Measurements from ENCODE around the gene GAS5. TPM values are rescaled to one million over a fixed set of nuclear protein-coding genes. Genes with fewer than 3 reads are reported as not detected.

GAS5 gene
- total RNA-seq, 1 experiment from 2014 or later = 798 TPM

DNA sequence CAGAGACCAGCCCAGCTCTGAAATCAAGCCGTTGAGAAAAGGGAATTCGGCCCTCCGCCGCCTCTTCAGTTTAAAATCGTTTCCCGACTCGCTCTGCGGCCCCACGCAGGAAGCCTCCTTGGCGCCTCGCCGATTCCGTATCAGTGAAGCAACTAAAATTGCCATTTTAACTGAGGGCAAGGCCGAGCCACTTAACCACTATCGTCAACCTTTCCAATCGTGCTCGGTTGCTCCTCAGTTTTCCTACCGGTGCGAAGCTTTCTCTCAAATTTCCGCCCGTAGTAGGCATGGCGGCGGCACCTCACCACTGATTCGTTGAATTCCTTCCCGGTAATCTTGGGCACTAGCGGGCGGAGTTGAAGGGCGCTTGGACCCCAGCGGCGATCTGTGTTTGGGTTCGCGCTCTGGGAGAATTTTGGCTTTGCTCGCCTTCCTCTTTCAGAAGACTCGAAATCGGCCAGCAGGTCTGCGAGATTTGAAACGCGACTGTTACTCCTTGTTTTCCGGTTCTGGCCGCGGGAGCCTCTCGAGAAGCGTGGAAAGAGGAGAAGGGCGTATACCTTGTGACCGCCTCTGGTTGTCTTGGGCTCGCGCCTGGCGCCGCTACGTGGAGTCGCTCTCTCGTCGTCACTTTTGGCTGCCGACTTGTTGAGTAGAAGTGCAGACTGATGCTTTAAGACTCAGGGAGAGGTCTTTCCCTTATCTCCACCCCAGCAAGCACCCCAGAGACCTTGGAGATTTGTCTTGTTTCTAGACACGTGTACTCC is 43.3 kb downstream of the GAS5 start, which contains the start of the genes CENPL and DARS2:
Gene CENPL, minus strand, starts transcription at position 569 of the 767 bp plus-strand sequence. CDS start 13,584 bp downstream, outside the sequence.
Gene DARS2, plus strand, starts transcription at position 359 of the 767 bp plus-strand sequence. CDS start 557 bp downstream, outside the sequence.
- RAD21 ChIA-PET (ENCODE audit: low non-redundant PET in 1 of 2, low total read pairs in 2 of 2, uncharacterized antibody in 2 of 2, unreplicated experiment in 2 of 2) = interaction anchor here in 1 of 2 experiments (1.2 kb wide), 1 partner anchor 395 kb away, joined by 4 read pairs; no protein-coding TSS in a partner anchor
- Histone ChIP-seq H3K9me3 (ENCODE audit: control insufficient read depth in 1 of 2, insufficient read depth in 1 of 2, low read depth in 1 of 2, low read length in 2 of 2) (no peaks in the 10 kb centered on the region), H3K9me2 (ENCODE audit: insufficient read depth) (no peaks in the 10 kb centered on the region), H2AFZ (ENCODE audit: low read depth, low read length, poor library complexity, severe bottlenecking) (peak within 1 kb of the TSS; percentile 33), H3K27me3 (ENCODE audit: insufficient read depth, low read length) (no peaks in the 10 kb centered on the region), H4K20me1 (ENCODE audit: insufficient read depth) (no peaks in the 10 kb centered on the region), H3K79me2 (ENCODE audit: insufficient read depth, low read length) (peaks cover 46% of the 10 kb centered on the region), H3K4me2 (ENCODE audit: low read length) (peak within 1 kb of the TSS; percentile 94), H3K36me3 (ENCODE audit: control insufficient read depth in 1 of 2, insufficient read depth in 2 of 2, low read length in 2 of 2) (peaks cover 0 to 3% of the 10 kb centered on the region in 2 experiments; a peak in 2 of 4 replicates), H3K27ac (ENCODE audit: low read depth, low read length) (peak within 1 kb of the TSS; percentile 82), H3K4me3 (replicated peaks in 1 of 2; ENCODE audit: low read depth in 1 of 2, low read length in 2 of 2) (peak within 1 kb of the TSS; percentile 96 to 97), H3K4me1 (ENCODE audit: control insufficient read depth in 1 of 2, insufficient read depth in 2 of 2, low read length in 2 of 2) (peaks cover 2 to 7% of the 10 kb centered on the region in 2 experiments; a peak in 2 of 4 replicates), H3K9ac (ENCODE audit: low read length) (peak within 1 kb of the TSS; percentile 93)
- intact Hi-C loops (cut with micrococcal nuclease) = loop anchor here (1.0 to 10.0 kb wide), 5 partner anchors 52 to 1080 kb away; partner anchors contain the start of genes KLHL20 and PRDX6
- ATAC-seq (peak; percentile 89), DNase-seq (ENCODE audit: low read depth, low spot score) (peak; percentile 96)
- TF ChIP-seq ZNF274 (IDR thresholded peaks at IDR 0.05; ENCODE audit: low read depth, low read length) = no peak
- TF ChIP-seq POLR2AphosphoS5 (IDR thresholded peaks at IDR 0.05; ENCODE audit: low read depth, low read length) = peak; percentile 70
- peak; percentile 99 for TF ChIP-seq YY1 (IDR thresholded peaks at IDR 0.05; ENCODE audit: extremely low read depth, insufficient replicate concordance, low read depth, low read length)
- peak; percentile 95 for TF ChIP-seq ELF1 (IDR thresholded peaks at IDR 0.05; ENCODE audit: borderline replicate concordance, low read depth)
- TF ChIP-seq, protein P1, sequence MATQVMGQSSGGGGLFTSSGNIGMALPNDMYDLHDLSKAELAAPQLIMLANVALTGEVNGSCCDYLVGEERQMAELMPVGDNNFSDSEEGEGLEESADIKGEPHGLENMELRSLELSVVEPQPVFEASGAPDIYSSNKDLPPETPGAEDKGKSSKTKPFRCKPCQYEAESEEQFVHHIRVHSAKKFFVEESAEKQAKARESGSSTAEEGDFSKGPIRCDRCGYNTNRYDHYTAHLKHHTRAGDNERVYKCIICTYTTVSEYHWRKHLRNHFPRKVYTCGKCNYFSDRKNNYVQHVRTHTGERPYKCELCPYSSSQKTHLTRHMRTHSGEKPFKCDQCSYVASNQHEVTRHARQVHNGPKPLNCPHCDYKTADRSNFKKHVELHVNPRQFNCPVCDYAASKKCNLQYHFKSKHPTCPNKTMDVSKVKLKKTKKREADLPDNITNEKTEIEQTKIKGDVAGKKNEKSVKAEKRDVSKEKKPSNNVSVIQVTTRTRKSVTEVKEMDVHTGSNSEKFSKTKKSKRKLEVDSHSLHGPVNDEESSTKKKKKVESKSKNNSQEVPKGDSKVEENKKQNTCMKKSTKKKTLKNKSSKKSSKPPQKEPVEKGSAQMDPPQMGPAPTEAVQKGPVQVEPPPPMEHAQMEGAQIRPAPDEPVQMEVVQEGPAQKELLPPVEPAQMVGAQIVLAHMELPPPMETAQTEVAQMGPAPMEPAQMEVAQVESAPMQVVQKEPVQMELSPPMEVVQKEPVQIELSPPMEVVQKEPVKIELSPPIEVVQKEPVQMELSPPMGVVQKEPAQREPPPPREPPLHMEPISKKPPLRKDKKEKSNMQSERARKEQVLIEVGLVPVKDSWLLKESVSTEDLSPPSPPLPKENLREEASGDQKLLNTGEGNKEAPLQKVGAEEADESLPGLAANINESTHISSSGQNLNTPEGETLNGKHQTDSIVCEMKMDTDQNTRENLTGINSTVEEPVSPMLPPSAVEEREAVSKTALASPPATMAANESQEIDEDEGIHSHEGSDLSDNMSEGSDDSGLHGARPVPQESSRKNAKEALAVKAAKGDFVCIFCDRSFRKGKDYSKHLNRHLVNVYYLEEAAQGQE (IDR thresholded peaks at IDR 0.05; ENCODE audit: low read depth) = no peak
- peak; percentile 63 for TF ChIP-seq SP1 (IDR thresholded peaks at IDR 0.05; ENCODE audit: low read depth)
- TF ChIP-seq ZFX (IDR thresholded peaks at IDR 0.05) = no peak; the same call in 1 of the 2 replicates
- peak; percentile 89 for TF ChIP-seq EGR1 (IDR thresholded peaks at IDR 0.05; ENCODE audit: low read depth)
- TF ChIP-seq SIN3A (IDR thresholded peaks at IDR 0.05; ENCODE audit: low read depth) = peak; percentile 91
- TF ChIP-seq TCF7L2 (IDR thresholded peaks at IDR 0.05; ENCODE audit: borderline replicate concordance, extremely low read depth, insufficient read depth, insufficient read length) = peak; percentile 15
- TF ChIP-seq SRF (IDR thresholded peaks at IDR 0.05; ENCODE audit: low read depth) = peak; percentile 79
- peak; percentile 92 for TF ChIP-seq MAX (IDR thresholded peaks at IDR 0.05)
- TF ChIP-seq CBX3 (IDR thresholded peaks at IDR 0.05; ENCODE audit: low read depth) = peak; percentile 55; the same call in 1 of the 2 replicates
- TF ChIP-seq POLR2A (IDR thresholded peaks at IDR 0.05; ENCODE audit: borderline replicate concordance, extremely low read depth, insufficient read depth, insufficient read length) = peak; percentile 26
- CTCF ChIA-PET = interaction anchor here (0.7 to 1.9 kb wide), 6 partner anchors 18 to 405 kb away, joined by 3 to 9 read pairs (median 3); no protein-coding TSS in a partner anchor
- POLR2A ChIA-PET = interaction anchor here (0.8 to 1.5 kb wide), 5 partner anchors 9 to 395 kb away, joined by 3 to 4 read pairs (median 4); partner anchors contain the start of gene KLHL20
- TSS peak; percentile 92 for BruUV-seq (replicated peaks)

Measured in HCT116 (cell line).